Choroid plexus epithelial cell (primary cell): ENCODE results near the gene EMX2.

Experiments used
- DNase-seq: peaks from one replicate; pipeline ENCODE4 v3.0.0-alpha.2; 2010; ENCODE audit warnings: low read depth
- H3K4me3 ChIP-seq: 2 replicates; pipeline ENCODE4 v1.5.1; 2011; ENCODE audit warnings: low read depth, mild to moderate bottlenecking, control low read depth, low read length, moderate library complexity
- CTCF ChIP-seq: conservative IDR thresholded peaks from 2 replicates; pipeline ENCODE4 v1.5.1; 2011; ENCODE audit warnings: low read depth, mild to moderate bottlenecking, control low read depth, inconsistent platforms, low read length, moderate library complexity

EMX2 gene

GRCh38 chr10:117562220-117562619 is 19.7 kb downstream of the EMX2 start:
- DNase-seq, result no peak
- no peak overlapping the region for H3K4me3 ChIP-seq
- no peak for TF ChIP-seq CTCF

GRCh38 chr10:117562896-117563737 is 20.6 kb downstream of the EMX2 start:
- H3K4me3 ChIP-seq, result no peak overlapping the region
- no peak for DNase-seq
- no peak for TF ChIP-seq CTCF

- DNase-seq, result no peak
- H3K4me3 ChIP-seq, result no peak overlapping the region
- TF ChIP-seq CTCF, result no peak
These were observed 21.2 kb downstream of the EMX2 start for GRCh38 chr10:117563780-117564179.

- no peak for TF ChIP-seq CTCF
- no peak overlapping the region for H3K4me3 ChIP-seq
These were observed 22.5 kb downstream of the EMX2 start for GRCh38 chr10:117565068-117565467.

GRCh38 chr10:117568334-117568733 is 25.8 kb downstream of the EMX2 start:
- no peak for TF ChIP-seq CTCF
- no peak overlapping the region for H3K4me3 ChIP-seq
- DNase-seq, result no peak

More at GRCh38 chr10:117565068-117565467, 22.5 kb downstream of the EMX2 start:
- DNase-seq, result no peak

- no peak for DNase-seq
- H3K4me3 ChIP-seq, result no peak overlapping the region
- no peak for TF ChIP-seq CTCF
These were observed 27.3 kb downstream of the EMX2 start for GRCh38 chr10:117569610-117570390.
